Neuronal stem cell (in vitro differentiated cells): ENCODE results near the gene GTF2IRD2.
"Not testable (repeated sequence)": the region's sequence is repeated elsewhere in the genome, so short reads cannot be mapped to it uniquely, and the experiment has no call there.

ENCODE experiments used
- DNase-seq: peaks from one replicate; pipeline ENCODE4 v3.0.0-alpha.2; 2013; ENCODE audit warnings: low spot score
- H2AFZ ChIP-seq: one replicate; pipeline ENCODE4 v1.6.1; 2013; ENCODE audit warnings: mild to moderate bottlenecking, low read length, inconsistent platforms
- H2AK5ac ChIP-seq: 2 replicates; pipeline ENCODE4 v1.6.1; 2013; ENCODE audit warnings: low read depth, mild to moderate bottlenecking, inconsistent platforms, low read length, moderate library complexity, mixed read lengths
- H2BK120ac ChIP-seq: 2 replicates; pipeline ENCODE4 v1.6.1; 2013; ENCODE audit warnings: low read depth, mild to moderate bottlenecking, inconsistent platforms, low read length, moderate library complexity, mixed read lengths
- H2BK12ac ChIP-seq: one replicate; pipeline ENCODE4 v1.6.1; 2013; ENCODE audit warnings: low read length, inconsistent platforms
- H2BK15ac ChIP-seq: 2 replicates; pipeline ENCODE4 v1.6.1; 2013; ENCODE audit warnings: mild to moderate bottlenecking, low read length, inconsistent platforms, mixed read lengths
- H2BK5ac ChIP-seq: one replicate; pipeline ENCODE4 v1.6.1; 2013; ENCODE audit warnings: inconsistent platforms, mild to moderate bottlenecking, low read length, moderate library complexity
- H3K14ac ChIP-seq: one replicate; pipeline ENCODE4 v1.6.1; 2013; ENCODE audit warnings: low read length, inconsistent platforms
- H3K18ac ChIP-seq: 2 replicates; pipeline ENCODE4 v1.6.1; 2013; ENCODE audit warnings: low read length, inconsistent platforms
- H3K23ac ChIP-seq: 2 replicates; pipeline ENCODE4 v1.6.1; 2013; ENCODE audit warnings: low read depth, mild to moderate bottlenecking, mixed read lengths, low read length, inconsistent platforms; ENCODE audit not compliant: poor library complexity
- H3K27ac ChIP-seq: replicated peaks from 3 replicates; pipeline ENCODE4 v1.5.1; 2013; ENCODE audit warnings: low read length, inconsistent platforms
- H3K27me3 ChIP-seq, 3 experiments: 2 replicates each; pipeline ENCODE4 v1.6.1; 2013; ENCODE audit warnings: low read length in 3 of 3, mild to moderate bottlenecking in 2 of 3, inconsistent platforms in 1 of 3, low read depth in 1 of 3, mixed read lengths in 1 of 3, moderate library complexity in 1 of 3; ENCODE audit not compliant: control insufficient read depth in 3 of 3, insufficient read depth in 3 of 3
- H3K36me3 ChIP-seq, 2 donors: replicated peaks in 1 of 2; 2 replicates each; pipeline ENCODE4 v1.6.1; 2013; ENCODE audit warnings: low read length in 2 of 2; ENCODE audit not compliant: control insufficient read depth in 2 of 2, insufficient read depth in 2 of 2
- H3K4ac ChIP-seq: 2 replicates; pipeline ENCODE4 v1.6.1; 2013; ENCODE audit warnings: inconsistent platforms, mild to moderate bottlenecking, low read length, moderate library complexity
- H3K4me1 ChIP-seq, 2 donors: 1 replicate in 1 of 2; 2 replicates in 1 of 2; pipeline ENCODE4 v1.6.1; 2013; ENCODE audit warnings: low read length in 2 of 2, low read depth in 1 of 2; ENCODE audit not compliant: control insufficient read depth in 2 of 2, insufficient read depth in 1 of 2
- H3K4me2 ChIP-seq: one replicate; pipeline ENCODE4 v1.6.1; 2013; ENCODE audit warnings: mild to moderate bottlenecking, low read length, inconsistent platforms; ENCODE audit not compliant: insufficient read depth, poor library complexity, severe bottlenecking
- H3K4me3 ChIP-seq, 2 donors: 2 replicates each; pipeline ENCODE4 v1.5.1; 2013; ENCODE audit warnings: low read length in 2 of 2, mild to moderate bottlenecking in 2 of 2, inconsistent platforms in 1 of 2, moderate library complexity in 1 of 2
- H3K79me1 ChIP-seq: one replicate; pipeline ENCODE4 v1.6.1; 2013; ENCODE audit warnings: low read depth, mild to moderate bottlenecking, inconsistent platforms, low read length, moderate library complexity
- H3K9ac ChIP-seq: one replicate; pipeline ENCODE4 v1.6.1; 2013; ENCODE audit warnings: mild to moderate bottlenecking, low read depth, low read length, inconsistent platforms; ENCODE audit not compliant: poor library complexity
- H3K9me3 ChIP-seq, 2 donors: replicated peaks in 1 of 2; 2 replicates each; pipeline versions ENCODE3 to v1.6.1; 2013; ENCODE audit warnings: low read length in 2 of 2, mild to moderate bottlenecking in 2 of 2, inconsistent platforms in 1 of 2, low read depth in 1 of 2, mixed read lengths in 1 of 2, moderate library complexity in 1 of 2; ENCODE audit not compliant: control insufficient read depth in 2 of 2, insufficient read depth in 1 of 2
- H4K8ac ChIP-seq: one replicate; pipeline ENCODE4 v1.6.1; 2013; ENCODE audit warnings: low read depth, mild to moderate bottlenecking, inconsistent platforms, low read length, moderate library complexity
- H4K91ac ChIP-seq: one replicate; pipeline ENCODE4 v1.6.1; 2013; ENCODE audit warnings: low read length, low read depth, mild to moderate bottlenecking, inconsistent platforms; ENCODE audit not compliant: poor library complexity
- WGBS, 2 donors: extraction: QIAGEN DNeasy Blood & Tissue Kit; methylation state at CpG; one replicate each; pipeline ENCODE4 v1.1.7; 2013; ENCODE audit warnings: missing lambda C conversion rate in 2 of 2, mixed read lengths in 1 of 2; ENCODE audit not compliant: insufficient read length in 2 of 2, insufficient replicate concordance in 1 of 2; ENCODE audit errors: extremely low coverage in 2 of 2; 5-methylcytosine and 5-hydroxymethylcytosine counted together

Gene GTF2IRD2

DNA sequence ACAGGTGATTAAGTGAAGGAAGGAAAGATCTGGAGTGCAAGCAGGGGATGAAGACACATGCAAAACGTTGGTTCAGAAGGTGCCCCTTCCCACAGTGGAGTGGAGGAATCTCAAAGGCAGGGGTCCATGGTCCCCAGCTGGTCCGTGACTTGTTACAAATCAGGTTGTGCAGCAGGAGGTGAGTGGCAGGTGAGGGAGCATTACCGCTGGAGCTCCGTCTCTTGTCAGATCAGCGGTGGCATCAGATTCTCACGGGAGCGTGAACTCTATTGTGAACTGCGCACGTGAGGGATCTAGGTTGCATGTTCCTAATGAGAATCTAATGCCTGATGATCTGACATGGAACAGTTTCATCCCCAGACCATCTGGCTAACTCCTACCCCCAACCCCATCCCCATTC lies 21.1 kb upstream of the GTF2IRD2 start:
- not testable (repeated sequence) for H3K4me1 ChIP-seq, H4K91ac ChIP-seq, H3K9ac ChIP-seq, H2BK12ac ChIP-seq, H3K4me2 ChIP-seq, H4K8ac ChIP-seq, H3K27me3 ChIP-seq, H3K9me3 ChIP-seq, DNase-seq, H2BK5ac ChIP-seq, H2AFZ ChIP-seq, H3K4ac ChIP-seq, H3K36me3 ChIP-seq, H3K79me1 ChIP-seq, H2BK120ac ChIP-seq, H3K14ac ChIP-seq, H2BK15ac ChIP-seq, H3K23ac ChIP-seq, H3K27ac ChIP-seq, H2AK5ac ChIP-seq, H3K4me3 ChIP-seq, H3K18ac ChIP-seq
- WGBS, 2 donors: no CpG with 5 or more reads among the region's 9 CpGs

- not testable (repeated sequence) for H3K23ac ChIP-seq, H2BK5ac ChIP-seq, H3K18ac ChIP-seq, H2BK120ac ChIP-seq, H3K27me3 ChIP-seq, H3K27ac ChIP-seq, DNase-seq, H2BK15ac ChIP-seq, H3K9me3 ChIP-seq, H2AK5ac ChIP-seq, H3K4ac ChIP-seq, H4K8ac ChIP-seq, H4K91ac ChIP-seq, H2BK12ac ChIP-seq, H3K4me2 ChIP-seq, H3K4me3 ChIP-seq, H2AFZ ChIP-seq, H3K4me1 ChIP-seq, H3K36me3 ChIP-seq, H3K79me1 ChIP-seq, H3K9ac ChIP-seq, H3K14ac ChIP-seq
- no CpG with 5 or more reads among the region's 8 CpGs for WGBS, 2 donors
These were observed 14.4 kb upstream of the GTF2IRD2 start for GRCh38 chr7:74865777-74866176.

GRCh38 chr7:74849853-74850252 lies 1.6 kb downstream of the GTF2IRD2 start:
- not testable (repeated sequence) for H2BK12ac ChIP-seq, H3K9me3 ChIP-seq, H3K36me3 ChIP-seq, H3K4ac ChIP-seq, H3K14ac ChIP-seq, H2AK5ac ChIP-seq, H3K4me3 ChIP-seq, H3K27ac ChIP-seq, H3K9ac ChIP-seq, H2BK15ac ChIP-seq, H4K91ac ChIP-seq, H3K18ac ChIP-seq, H2AFZ ChIP-seq, H2BK5ac ChIP-seq, DNase-seq, H4K8ac ChIP-seq, H3K23ac ChIP-seq, H3K4me2 ChIP-seq, H3K27me3 ChIP-seq, H2BK120ac ChIP-seq, H3K4me1 ChIP-seq, H3K79me1 ChIP-seq
- no CpG with 5 or more reads among the region's 12 CpGs for WGBS, 2 donors

- H2BK15ac ChIP-seq, H3K4me3 ChIP-seq, H3K4me2 ChIP-seq, H2AK5ac ChIP-seq, H2BK12ac ChIP-seq, H3K27me3 ChIP-seq, H3K4ac ChIP-seq, H3K9me3 ChIP-seq, H3K79me1 ChIP-seq, H4K8ac ChIP-seq, H3K23ac ChIP-seq, H3K9ac ChIP-seq, H3K4me1 ChIP-seq, H3K27ac ChIP-seq, H3K18ac ChIP-seq, H4K91ac ChIP-seq, H3K14ac ChIP-seq, DNase-seq, H2BK5ac ChIP-seq, H3K36me3 ChIP-seq, H2AFZ ChIP-seq, H2BK120ac ChIP-seq: not testable (repeated sequence)
- no CpG with 5 or more reads among the region's 4 CpGs for WGBS, 2 donors
These were observed 21.0 kb downstream of the GTF2IRD2 start for GRCh38 chr7:74830411-74830810.
